Brain pericyte (primary cell): ENCODE results near the gene MACROH2A2.
"Not testable (repeated sequence)": the region's sequence is repeated elsewhere in the genome, so short reads cannot be mapped to it uniquely, and the experiment has no call there.

Experiments
- DNase-seq: peaks from one replicate; pipeline ENCODE4 v3.0.0-alpha.2; 2012; ENCODE audit warnings: low read depth, low spot score

MACROH2A2 gene

GRCh38 chr10:70067586-70067985 is 14.9 kb downstream of the MACROH2A2 start:
- no peak for DNase-seq

DNA sequence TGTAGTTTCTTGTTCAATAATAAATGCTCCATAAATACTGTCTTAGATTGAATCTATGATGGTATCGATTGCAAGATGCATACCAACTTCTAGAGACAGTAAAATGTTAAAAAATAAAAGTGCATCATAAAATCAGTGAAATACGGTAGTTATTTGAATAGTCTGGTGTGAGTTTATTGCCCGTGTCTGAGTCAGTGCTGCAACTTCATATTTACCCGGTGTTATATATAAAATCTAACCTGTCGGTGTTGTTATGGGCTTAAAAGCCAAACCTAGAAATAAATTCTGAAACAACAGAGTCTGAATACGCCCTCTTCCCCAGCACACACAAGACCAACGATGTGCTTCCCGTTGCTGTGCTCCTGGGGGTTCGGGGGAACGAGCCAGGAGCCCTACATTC is 16.3 kb downstream of the MACROH2A2 start:
- DNase-seq, result no peak

DNA sequence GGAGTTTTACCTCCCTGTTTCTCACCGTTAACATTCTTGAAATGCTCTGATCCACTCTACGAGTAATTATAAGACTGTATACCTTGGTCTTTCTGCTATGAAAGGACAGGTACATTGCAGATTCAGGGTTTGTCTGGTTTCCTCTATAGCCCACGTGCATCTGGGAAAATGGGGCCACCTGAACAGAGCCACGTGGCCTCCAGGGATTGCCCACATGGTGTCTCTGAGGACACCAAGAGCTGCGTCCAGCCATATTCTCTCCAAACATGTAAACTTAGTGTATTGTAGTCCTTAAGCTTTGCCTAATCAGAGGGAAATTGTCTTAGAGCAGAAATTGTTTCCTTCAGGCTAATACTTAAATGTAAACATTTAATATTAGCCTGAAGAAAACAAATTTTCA is 16.7 kb downstream of the MACROH2A2 start:
- no peak for DNase-seq

DNA sequence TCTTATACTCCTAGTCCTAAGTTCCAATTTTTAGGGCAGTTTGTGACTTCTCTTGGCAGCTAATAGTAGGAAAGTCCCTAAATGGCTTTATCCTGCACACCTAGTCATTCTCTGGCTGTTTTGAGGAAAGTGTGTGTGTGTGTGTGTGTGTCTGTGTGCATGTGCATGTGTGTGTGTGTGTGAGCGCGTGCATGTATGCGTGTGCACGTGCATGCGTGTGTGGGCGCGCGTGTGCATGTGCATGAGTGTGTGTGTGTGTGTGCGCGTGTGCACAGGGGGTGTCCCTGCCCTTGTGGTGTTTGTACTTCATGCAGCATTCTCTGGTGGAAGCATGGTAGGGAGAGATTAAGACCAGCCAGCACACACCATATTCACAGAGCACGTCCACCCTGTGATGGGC is 18.2 kb downstream of the MACROH2A2 start:
- DNase-seq, result no peak

DNA sequence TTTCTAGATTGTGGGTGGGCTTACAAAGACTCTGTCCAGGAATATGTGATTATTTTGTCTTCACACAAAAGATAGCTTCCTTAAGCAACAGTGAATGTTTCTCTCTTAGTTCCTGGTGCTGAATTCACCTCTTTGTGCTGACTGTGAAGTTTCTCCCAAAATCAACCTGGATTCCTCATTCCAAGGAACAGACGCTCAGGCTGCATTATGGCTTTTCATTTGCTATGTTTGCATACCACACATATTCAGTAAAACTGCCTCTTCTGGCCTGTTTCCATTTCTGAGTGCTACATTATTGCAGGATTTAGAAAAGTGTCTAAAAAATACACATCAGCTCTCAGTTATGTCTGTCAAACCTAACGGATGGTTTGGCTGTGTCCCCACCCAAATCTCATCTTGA is 21.5 kb downstream of the MACROH2A2 start:
- no peak for DNase-seq

GRCh38 chr10:70074971-70075370 is 22.3 kb downstream of the MACROH2A2 start:
- DNase-seq, result no peak

DNA sequence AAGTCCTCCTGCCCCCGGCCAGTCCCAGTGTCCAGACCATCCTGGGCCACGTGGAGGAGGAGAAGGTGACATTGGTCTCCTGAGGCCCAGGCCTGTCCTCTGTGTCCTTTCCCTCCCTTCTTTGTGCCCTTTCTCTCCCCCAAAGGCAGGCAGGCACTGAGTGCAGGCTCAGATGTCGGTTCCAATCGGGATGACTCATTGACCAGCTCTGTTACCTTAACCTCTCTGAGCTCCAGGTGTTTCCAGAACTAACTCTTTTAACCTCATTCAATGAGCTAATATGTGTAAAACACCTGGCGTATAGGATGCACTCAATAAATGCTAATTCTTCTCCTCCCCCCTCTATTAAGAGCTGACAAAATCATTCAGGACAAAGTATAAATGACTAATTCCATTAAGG is 25.7 kb downstream of the MACROH2A2 start:
- no peak for DNase-seq

- no peak for DNase-seq
These were observed 26.3 kb downstream of the MACROH2A2 start for GRCh38 chr10:70078937-70079336.

- DNase-seq, result not testable (repeated sequence)
These were observed 28.1 kb downstream of the MACROH2A2 start for GRCh38 chr10:70080789-70081188.

- no peak for DNase-seq
These were observed 31.5 kb downstream of the MACROH2A2 start for GRCh38 chr10:70084189-70084588.

DNA sequence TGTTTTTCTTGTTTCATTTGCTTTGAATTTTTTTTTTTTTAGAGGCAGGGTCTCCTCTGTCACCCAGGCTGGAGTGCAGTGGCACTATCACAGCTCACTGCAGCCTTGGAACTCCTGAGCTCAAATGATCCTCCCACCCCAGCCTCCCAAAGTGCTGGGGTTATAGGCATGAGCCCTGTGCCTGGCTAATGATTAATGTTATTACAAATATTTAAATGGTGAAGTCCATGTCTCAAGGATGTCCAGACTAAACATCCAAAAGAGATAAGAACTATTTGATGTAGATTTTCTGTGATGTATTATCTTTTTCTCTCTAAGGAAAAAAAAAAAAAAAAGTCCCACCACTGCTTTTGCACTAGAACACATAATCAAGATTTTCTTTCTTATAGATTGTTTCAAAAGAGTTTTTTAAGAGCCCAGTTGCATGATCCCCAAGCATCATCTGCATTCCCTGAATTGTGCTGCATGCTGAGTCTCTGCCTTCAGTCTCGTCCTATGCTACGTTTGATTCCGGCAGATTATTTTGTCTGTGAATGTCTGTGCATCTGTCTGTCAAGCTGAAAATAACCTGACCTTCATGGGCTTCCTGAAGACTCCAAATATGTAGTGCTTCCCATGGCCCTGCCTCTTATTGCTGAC is 33.4 kb downstream of the MACROH2A2 start:
- DNase-seq, result no peak

- DNase-seq, result no peak
These were observed 35.1 kb downstream of the MACROH2A2 start for GRCh38 chr10:70087616-70088307.

- no peak for DNase-seq
These were observed 35.7 kb downstream of the MACROH2A2 start for GRCh38 chr10:70088308-70088698.

GRCh38 chr10:70090013-70090412 is 37.4 kb downstream of the MACROH2A2 start:
- no peak for DNase-seq

DNA sequence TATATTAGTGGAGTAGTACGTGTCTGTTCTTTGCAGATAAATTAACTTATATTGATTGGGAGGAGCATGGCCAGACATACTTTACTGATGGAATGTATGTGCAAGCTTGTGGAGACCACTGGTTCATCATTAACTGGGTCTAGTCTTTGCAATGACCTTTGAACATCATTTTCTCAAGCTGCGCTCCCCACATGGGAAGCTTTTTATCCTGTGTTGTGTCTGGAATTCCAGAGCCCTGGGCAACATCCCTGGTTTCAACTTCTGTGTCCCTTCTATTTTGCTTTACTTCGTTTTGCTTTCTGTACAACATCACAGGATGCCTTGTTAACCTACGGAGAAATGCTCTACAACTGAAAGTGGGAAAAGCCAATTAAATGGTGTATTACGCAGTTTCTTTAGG is 38.3 kb downstream of the MACROH2A2 start:
- no peak for DNase-seq

DNA sequence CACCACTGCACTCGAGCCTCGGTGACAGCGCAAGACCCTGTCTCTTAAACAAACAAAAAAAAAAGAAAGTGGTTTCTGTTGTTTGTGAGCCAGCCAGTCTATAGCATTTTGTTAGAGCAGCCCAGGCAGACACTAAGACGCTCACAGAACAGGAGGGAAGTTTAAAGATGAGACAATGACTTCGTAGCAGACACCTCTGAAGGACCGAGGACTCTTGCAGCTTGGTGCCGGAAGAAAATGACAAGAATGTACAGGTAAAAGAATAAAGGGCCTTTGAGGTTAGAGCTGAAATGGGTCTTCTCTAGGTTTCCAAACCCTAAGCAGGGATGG is 39.7 kb downstream of the MACROH2A2 start:
- DNase-seq, result no peak

- no peak for DNase-seq
These were observed 40.8 kb downstream of the MACROH2A2 start for GRCh38 chr10:70093335-70093944.

GRCh38 chr10:70094250-70094649 is 41.6 kb downstream of the MACROH2A2 start:
- DNase-seq, result no peak

GRCh38 chr10:70096016-70096704 is 43.5 kb downstream of the MACROH2A2 start:
- DNase-seq, result no peak

GRCh38 chr10:70096705-70097420 is 44.2 kb downstream of the MACROH2A2 start:
- DNase-seq, result no peak

DNA sequence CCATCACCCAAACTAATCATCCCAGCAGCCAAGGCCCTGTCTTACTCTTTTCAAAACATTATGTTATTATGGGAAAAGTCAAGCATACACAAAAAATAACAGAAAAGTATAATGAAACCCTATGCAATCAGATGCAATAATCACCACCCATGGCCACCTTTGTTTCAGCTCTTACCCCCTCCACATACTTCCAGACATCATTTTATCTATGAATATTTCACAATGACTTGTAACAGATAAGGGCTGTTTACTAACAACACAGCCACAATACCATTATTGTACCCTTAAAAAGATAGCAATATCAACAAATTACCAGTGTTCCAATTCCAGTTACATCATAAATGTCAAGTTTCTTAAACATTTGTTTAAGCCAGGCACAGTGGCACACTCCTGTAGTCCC is 44.8 kb downstream of the MACROH2A2 start:
- no peak for DNase-seq

- DNase-seq, result no peak
These were observed 45.6 kb downstream of the MACROH2A2 start for GRCh38 chr10:70098271-70098670.
